GM21737 (cell line): ENCODE results near the gene SUZ12.
"Not testable (repeated sequence)": the region's sequence is repeated elsewhere in the genome, so short reads cannot be mapped to it uniquely, and the experiment has no call there.

Source experiments
- ATAC-seq: cut with Tn5 transposase; IDR thresholded peaks from one replicate; pipeline ENCODE4 v1.9.1; 2021; ENCODE audit warnings: mild to moderate bottlenecking, moderate library complexity; ENCODE audit not compliant: unreplicated experiment

SUZ12 gene

GRCh38 chr17:32033812-32034211 lies 97.0 kb downstream of the SUZ12 start:
- ATAC-seq: not testable (repeated sequence)

GRCh38 chr17:32040246-32040645 lies 103.4 kb downstream of the SUZ12 start:
- not testable (repeated sequence) for ATAC-seq

- not testable (repeated sequence) for ATAC-seq
Measured at GRCh38 chr17:32041306-32041875, 104.6 kb downstream of the SUZ12 start.

- ATAC-seq: not testable (repeated sequence)
Measured at GRCh38 chr17:32042266-32042665, 105.5 kb downstream of the SUZ12 start.

- not testable (repeated sequence) for ATAC-seq
Measured at GRCh38 chr17:32045611-32046010, 108.8 kb downstream of the SUZ12 start.

- not testable (repeated sequence) for ATAC-seq
Measured at GRCh38 chr17:32047663-32048062, 110.9 kb downstream of the SUZ12 start.
